GM19455 (cell line): ENCODE data around the gene PCDH1.

Source experiments
- ATAC-seq: cut with Tn5 transposase; IDR thresholded peaks from one replicate; pipeline ENCODE4 v1.9.1; 2021; ENCODE audit not compliant: unreplicated experiment

Gene PCDH1

DNA sequence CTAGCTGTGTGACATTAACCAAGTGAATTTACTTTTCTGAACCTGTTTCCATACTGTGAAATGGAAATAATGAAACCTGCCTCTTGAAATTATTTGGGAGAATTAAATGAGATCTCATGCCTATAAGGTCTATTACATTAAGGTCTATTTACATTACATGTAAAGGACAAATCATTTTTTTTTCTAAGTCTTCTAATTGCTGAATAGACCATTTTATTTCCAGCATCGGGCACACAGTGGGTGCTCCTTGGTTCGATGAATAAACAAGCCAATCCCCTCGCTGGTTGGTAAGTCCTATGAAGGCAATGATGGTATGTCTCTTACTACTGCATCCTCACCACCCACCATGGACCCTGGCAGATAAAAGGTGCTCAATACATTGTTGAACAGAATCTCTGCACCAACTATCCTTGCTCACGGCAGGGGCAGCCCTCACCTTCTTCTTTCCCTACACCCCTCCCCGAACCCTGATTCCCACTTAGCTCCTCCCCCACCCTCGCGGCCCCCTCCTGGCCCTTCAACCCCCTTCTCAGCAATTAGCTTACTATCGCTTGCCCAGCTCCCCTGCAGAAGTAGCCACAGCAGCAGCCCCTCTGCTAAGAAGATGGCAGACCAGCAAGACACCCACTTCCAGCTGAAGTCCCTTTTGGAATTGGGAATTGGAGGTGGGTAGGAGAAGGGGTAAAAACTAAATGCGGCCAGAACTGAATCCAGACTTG is 3.0 kb downstream of the PCDH1 start:
- ATAC-seq: no peak

- ATAC-seq: no peak
Observed at GRCh38 chr5:141874262-141874964, 3.8 kb downstream of the PCDH1 start.

DNA sequence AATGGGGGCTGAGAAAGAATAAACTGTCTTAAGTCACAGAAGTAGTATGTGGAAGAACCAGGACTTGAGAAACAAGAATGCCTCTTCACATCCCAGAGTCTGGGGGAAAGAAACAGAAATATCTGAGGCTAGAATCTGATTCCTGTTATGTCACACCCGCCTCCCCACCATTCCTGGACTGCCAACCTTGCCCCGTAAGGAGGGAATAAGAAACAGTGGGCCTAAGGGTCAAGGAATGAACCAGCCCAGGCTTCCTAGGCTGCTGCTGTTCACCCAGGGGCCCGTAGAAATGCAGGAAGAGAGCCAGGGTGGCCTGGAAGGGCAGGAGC is 4.3 kb downstream of the PCDH1 start:
- no peak for ATAC-seq

- no peak for ATAC-seq
Observed at GRCh38 chr5:141872496-141873356, 5.5 kb downstream of the PCDH1 start.

DNA sequence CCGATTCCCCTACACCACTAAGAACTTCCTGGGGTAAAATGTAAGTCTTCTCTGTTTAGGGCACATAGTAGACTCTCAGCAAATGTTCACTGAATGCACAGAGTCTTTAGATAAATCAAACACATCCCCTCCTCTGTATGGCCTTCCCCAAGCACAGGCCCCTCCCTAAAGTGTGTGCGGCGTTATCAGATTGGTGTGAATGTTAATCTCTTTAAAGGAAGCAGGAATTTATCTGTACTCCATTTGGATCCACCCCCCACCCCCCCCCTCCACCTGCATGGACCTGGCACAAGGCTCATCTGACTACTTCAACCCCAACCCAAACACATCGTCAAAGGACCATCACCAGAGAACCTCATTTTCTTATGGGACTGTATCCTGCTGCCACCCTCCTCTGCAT is 6.3 kb downstream of the PCDH1 start:
- no peak for ATAC-seq

DNA sequence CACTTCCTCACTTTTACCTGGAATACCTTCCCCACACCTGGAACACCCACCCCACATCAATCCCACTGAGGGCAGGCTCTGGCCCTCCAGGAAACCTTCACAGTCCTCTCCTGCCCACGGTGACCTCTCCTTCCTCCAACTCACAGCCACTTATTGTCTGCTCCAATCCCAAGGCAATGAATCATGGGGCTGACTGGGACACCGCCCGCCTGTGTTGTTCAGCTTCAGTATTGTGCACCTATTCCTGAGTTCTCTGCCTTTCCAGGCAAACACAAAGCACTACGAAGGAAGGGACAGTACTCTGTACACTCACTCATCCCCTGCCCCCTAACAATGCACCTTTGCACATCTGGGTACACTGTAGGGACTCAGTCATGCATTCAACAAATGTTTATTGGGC is 7.3 kb downstream of the PCDH1 start:
- no peak for ATAC-seq

DNA sequence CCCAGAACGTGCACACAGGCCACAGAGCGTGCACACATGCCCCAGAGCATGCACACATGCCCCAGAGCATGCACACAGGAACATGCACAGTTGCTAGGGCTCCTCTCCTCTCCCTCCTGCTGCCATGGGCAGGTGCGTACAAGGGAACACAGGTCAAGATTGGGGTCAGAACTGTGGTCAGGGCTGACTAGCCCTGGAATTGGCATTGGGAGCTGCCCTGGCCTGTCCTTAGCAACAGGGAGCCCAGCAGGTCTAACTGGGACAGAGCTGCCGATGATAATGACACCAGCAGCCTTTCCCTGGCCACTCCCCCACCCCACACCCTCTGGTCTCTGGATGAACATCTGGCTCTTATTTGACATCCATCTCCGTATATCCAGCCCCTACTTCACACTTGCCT is 8.0 kb downstream of the PCDH1 start:
- no peak for ATAC-seq

DNA sequence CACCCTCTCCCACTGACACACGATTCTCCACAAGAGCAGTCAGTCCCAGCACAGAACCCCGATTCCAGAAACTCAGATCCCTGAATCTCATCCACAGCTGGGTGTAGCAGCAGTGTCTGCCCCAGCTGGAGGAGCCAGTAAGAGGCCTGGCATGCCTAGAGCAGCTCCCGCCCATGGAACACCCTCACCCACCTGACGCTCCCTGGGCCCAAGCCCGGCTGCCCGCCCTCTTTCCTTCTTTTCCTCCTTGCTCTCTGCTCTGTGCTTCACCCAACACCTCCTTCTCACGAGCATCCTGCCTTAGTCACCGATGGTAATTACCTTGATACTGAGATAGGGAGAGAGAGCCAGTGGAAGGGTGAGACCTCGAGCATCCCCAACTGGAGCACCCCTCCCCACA is 8.7 kb downstream of the PCDH1 start:
- ATAC-seq: no peak

DNA sequence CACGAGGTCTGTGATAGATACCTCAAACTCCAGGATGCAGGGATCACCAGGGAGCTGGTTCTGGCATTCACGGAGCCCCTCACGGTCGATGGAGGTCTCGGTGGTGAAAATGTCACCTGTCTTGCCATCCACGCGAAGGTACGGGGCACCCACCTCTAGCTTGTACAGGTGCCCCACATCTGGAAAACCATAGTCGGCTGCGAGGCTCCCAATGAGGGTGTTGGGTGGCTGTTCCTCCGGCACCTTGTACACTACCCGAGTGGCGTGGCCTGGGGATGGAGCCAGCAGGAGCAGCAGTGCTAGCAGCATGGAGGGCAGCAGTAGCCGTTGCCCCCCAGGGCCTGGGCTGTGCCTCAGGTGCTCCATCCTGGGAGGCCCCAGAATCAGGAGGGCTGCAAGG is 9.2 kb downstream of the PCDH1 start:
- ATAC-seq: no peak

DNA sequence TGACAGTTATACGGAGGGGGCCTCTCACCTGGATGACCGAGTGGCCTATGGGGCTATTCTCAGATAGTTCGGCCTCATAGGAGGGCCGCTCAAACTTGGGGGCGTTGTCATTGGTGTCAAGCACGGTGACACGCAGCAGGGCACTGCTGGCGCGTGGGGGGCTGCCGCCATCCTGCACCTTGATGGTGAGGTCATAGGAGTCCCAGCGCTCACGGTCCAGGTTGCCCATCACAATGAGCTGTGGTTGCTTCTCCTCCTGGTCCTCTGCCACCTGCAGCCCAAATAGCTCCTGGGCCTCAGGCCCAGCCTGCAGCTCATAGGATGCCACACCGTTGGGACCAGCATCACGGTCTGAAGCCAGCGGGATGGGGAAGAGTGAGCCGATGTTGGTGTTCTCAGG is 9.7 kb downstream of the PCDH1 start:
- ATAC-seq: no peak

- ATAC-seq: no peak
Observed at GRCh38 chr5:141867651-141868050, 10.6 kb downstream of the PCDH1 start.

- ATAC-seq: no peak
Observed at GRCh38 chr5:141867139-141867538, 11.1 kb downstream of the PCDH1 start.

- ATAC-seq: no peak
Observed at GRCh38 chr5:141866096-141866495, 12.1 kb downstream of the PCDH1 start.

DNA sequence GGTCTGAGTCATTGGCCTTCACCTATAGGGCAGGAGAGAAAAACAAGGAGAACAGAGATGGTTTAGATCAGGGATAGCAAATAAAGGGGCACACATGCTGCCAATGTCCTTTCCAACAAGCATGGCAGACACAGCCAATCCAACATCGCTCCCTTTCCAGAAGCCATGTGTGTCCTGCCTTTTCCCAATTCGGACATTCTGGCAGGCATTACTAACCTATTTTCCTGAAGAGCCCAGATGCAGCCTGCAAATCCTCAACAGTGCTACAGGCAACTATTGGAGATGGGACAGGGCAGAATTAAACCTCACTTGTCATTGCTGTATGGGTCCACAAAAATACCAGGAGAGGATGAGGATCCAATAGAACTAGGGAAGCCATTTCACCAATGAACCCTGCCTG is 12.8 kb downstream of the PCDH1 start:
- ATAC-seq: no peak

DNA sequence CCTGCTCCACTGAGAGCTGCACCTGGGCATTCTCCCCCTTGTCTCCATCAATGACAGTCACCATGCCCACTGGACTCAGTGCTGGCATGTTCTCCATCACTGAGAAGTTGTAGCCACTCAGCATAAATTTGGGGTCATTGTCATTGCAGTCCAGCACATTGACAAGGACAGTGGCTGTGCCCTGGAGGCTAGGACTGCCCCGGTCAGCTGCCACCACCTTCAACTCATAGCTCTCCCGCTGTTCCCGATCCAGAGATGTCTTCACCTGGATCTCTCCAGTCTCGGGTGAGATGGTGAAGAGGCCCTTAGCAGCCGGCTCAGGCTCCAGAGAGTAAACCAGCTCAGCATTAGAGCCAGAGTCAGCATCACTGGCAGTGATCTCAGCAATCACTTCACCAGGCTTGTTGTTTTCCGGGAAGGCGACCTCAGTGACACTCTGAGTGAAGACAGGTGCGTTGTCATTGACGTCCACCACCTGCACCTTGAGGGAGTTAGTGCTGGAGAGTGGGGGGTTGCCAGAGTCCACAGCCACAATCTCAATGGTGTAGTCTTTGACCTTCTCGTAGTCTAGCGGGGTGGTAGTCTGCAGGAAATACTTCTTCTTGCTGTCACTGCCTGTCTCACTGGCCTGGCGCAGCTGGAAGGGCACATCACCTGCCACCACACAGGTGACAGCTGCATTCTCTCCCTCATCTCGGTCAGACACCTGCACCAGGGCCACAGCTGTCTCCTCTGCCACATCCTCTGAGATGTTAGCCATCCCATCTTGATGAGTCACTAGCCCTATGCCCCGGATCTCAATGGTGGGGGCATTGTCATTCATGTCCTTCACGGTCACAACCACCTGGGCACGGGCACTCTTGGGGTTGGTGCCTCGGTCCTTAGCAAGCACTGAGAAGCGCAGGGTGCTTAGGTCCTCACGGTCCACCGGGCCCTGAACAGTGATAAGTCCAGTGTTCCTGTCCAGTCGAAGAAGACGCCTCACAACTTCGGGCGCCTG is 13.5 kb downstream of the PCDH1 start:
- ATAC-seq: no peak

- no peak for ATAC-seq
Observed at GRCh38 chr5:141863569-141864178, 14.5 kb downstream of the PCDH1 start.

DNA sequence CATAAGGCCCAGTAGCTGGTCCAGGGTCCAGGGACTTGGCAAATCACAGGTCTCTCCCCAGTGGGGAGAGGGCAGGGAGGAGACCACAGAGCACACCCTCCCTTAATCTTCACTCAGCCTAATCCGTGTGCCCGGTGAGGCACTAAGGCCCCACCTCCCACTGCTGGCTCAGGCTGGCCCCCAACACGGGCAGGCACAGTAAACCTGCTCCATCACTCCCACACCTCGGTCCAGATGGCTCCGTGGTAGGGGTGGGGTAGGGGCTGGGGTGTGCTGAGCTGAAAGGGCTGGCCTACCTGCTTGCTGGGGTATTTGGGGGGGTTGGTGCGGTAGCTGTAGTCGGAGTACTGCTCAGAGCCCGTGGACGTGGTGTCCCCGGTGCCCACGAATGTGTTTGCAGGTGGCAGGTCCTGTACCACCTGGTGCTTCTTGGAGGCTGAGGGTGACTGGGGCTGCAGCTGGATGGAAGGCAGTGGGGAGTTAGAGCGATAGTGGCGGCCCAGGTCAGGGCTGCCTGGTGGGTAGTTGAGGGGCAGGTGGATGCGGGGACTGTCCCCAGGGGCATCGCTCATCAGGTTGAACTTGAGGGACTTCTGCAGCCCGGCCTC is 15.2 kb downstream of the PCDH1 start:
- ATAC-seq: no peak

DNA sequence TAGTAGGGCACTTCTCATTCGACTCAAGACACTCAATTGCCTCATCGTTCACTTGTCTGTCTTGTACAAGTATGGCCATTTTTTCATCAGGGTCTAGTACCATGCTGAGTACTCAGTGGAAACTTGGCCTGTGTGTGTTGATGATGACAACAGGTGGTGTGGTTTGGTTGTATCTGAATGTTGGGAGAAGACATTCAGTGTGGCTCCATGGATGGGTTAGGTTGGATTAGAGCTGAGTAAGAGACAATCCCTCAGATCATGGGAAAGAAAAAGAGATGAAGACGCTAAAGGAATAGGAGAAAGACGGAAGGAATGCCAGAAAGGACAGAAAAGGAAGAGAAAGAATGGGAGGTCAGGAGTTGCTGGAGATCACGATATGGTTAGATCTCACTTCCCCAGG is 17.0 kb downstream of the PCDH1 start:
- no peak for ATAC-seq

DNA sequence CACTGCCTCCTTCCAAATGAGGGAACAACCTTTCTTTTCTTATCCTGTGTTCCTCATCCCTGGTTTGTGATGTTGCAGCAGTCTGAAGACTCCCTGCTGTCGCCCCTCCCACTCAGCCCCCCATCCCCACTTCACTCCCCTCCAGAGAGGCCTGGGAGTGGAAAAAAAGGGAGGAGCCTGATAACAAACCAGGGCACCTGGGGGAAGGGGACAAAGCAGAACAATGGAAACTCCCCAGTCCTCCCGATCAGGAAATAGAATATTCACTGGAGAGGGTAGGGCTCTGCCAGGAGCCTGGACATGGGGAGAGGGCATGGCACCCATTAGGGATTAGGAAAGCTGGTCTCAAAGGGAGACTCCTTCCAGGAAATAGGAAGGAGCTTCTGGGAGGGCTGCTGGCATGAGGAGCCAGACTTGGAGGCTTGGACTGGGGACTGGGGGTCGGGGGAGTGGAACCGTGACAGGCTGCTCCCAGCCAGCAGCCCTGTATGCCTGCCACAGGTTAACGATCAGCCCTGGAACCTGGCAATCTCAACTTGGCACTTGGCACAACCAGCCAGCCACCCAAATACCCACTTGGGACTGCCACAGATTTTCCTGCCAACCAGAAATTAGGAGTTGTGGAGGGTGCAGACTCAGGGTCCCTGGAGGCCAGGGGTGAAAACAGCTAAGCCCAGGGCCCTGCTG is 20.0 kb downstream of the PCDH1 start:
- no peak for ATAC-seq
